Vagina (tissue), 2 donors: ENCODE data around the gene SKAP1. TPM values are rescaled to one million over a fixed set of nuclear protein-coding genes. Genes with fewer than 3 reads are reported as not detected.
"Not testable (repeated sequence)": the region's sequence is repeated elsewhere in the genome, so short reads cannot be mapped to it uniquely, and the experiment has no call there.

Experiments used
- DNase-seq, 2 donors: peaks; one replicate each; pipeline ENCODE4 v3.0.0-alpha.2; 2017; ENCODE audit errors: extremely low spot score in 2 of 2
- H3K27ac ChIP-seq: fragments of 200-600 bp; sonication (generic); one replicate; pipeline ENCODE4 v1.5.1; 2019
- H3K27me3 ChIP-seq: fragments of 200-600 bp; sonication (generic); one replicate; pipeline ENCODE4 v1.5.1; 2019
- H3K36me3 ChIP-seq, 2 donors: fragments of 200-600 bp; sonication (generic); one replicate each; pipeline ENCODE4 v1.5.1; 2017 to 2019
- H3K4me1 ChIP-seq: fragments of 200-600 bp; sonication (generic); one replicate; pipeline ENCODE4 v1.5.1; 2019
- H3K4me3 ChIP-seq, 2 donors: fragments of 200-600 bp; sonication (generic); 1 replicate in 1 of 2; 2 replicates in 1 of 2; pipeline ENCODE4 v1.5.1; 2016 to 2019
- H3K9me3 ChIP-seq: fragments of 200-600 bp; sonication (generic); one replicate; pipeline ENCODE4 v1.5.1; 2019
- CTCF ChIP-seq, 3 experiments: fragments of 450-650 bp in 2 of 3; fragments of 200-600 bp in 1 of 3; sonication (generic) in 1 of 3; IDR thresholded peaks; one replicate each; pipeline ENCODE4 v1.5.1; 2017 to 2019; ENCODE audit warnings: antibody characterized with exemption in 3 of 3, mild to moderate bottlenecking in 2 of 3, moderate library complexity in 2 of 3
- POLR2A ChIP-seq, 2 donors: fragments of 450-650 bp; IDR thresholded peaks; one replicate each; pipeline ENCODE4 v1.6.1; 2017; ENCODE audit warnings: antibody characterized with exemption in 2 of 2, mild to moderate bottlenecking in 2 of 2, moderate library complexity in 2 of 2
- POLR2AphosphoS5 ChIP-seq, 2 donors: sonication (generic); formaldehyde crosslinking; IDR thresholded peaks; one replicate each; pipeline ENCODE4 v1.9.0; 2017; ENCODE audit warnings: antibody characterized with exemption in 2 of 2, mild to moderate bottlenecking in 2 of 2, low read depth in 1 of 2; ENCODE audit not compliant: insufficient read depth in 1 of 2
- intact Hi-C: fragments of 100-400 bp; cut with DNase I; formaldehyde crosslinking; loops from one replicate; pipeline ENCODE4 v1.15.1; 2023
- total RNA-seq: library from RNA; depleted of rRNA; stranded (reverse); fragments of >200 nt; gene quantifications from one replicate; pipeline ENCODE4 v1.2.3, GENCODE V29; 2016

The SKAP1 gene
- total RNA-seq, 1 donor from 2014 or later = 5.6 TPM

- intact Hi-C loops = no loop called here
- no peak overlapping the region for H3K4me3 ChIP-seq
- H3K4me1 ChIP-seq = no peaks in the 10 kb centered on the region
- DNase-seq = no peak
- no peaks in the 10 kb centered on the region for H3K9me3 ChIP-seq
- H3K27ac ChIP-seq = no peak overlapping the region
- H3K36me3 ChIP-seq = no peaks in the 10 kb centered on the region
- no peaks in the 10 kb centered on the region for H3K27me3 ChIP-seq
- no peak for TF ChIP-seq POLR2A (IDR thresholded peaks at IDR 0.05)
- no peak for TF ChIP-seq POLR2AphosphoS5 (IDR thresholded peaks at IDR 0.05; ENCODE audit: insufficient read depth in 1 of 2, low read depth in 1 of 2)
- no peak for TF ChIP-seq CTCF (IDR thresholded peaks at IDR 0.05)
Measured at GRCh38 chr17:48253975-48254374, 176.0 kb downstream of the SKAP1 start.

GRCh38 chr17:48251950-48252349, 178.1 kb downstream of the SKAP1 start:
- H3K9me3 ChIP-seq = no peaks in the 10 kb centered on the region
- intact Hi-C loops = no loop called here
- DNase-seq = no peak
- H3K4me3 ChIP-seq = no peak overlapping the region
- no peak for TF ChIP-seq POLR2A (IDR thresholded peaks at IDR 0.05)
- H3K27me3 ChIP-seq = no peaks in the 10 kb centered on the region
- no peak overlapping the region for H3K27ac ChIP-seq
- no peaks in the 10 kb centered on the region for H3K4me1 ChIP-seq
- no peaks in the 10 kb centered on the region for H3K36me3 ChIP-seq

- Histone ChIP-seq H3K36me3 (no peaks in the 10 kb centered on the region), H3K27ac (no peak overlapping the region), H3K4me1 (no peaks in the 10 kb centered on the region), H3K27me3 (no peaks in the 10 kb centered on the region), H3K4me3 (no peak overlapping the region), H3K9me3 (no peaks in the 10 kb centered on the region)
- no peak for TF ChIP-seq POLR2A (IDR thresholded peaks at IDR 0.05)
- TF ChIP-seq POLR2AphosphoS5 (IDR thresholded peaks at IDR 0.05; ENCODE audit: insufficient read depth in 1 of 2, low read depth in 1 of 2) = no peak
- TF ChIP-seq CTCF (IDR thresholded peaks at IDR 0.05) = no peak
- intact Hi-C loops = no loop called here
- no peak for DNase-seq
Measured at GRCh38 chr17:48250949-48251348, 179.1 kb downstream of the SKAP1 start.

- DNase-seq, intact Hi-C loops, H3K27ac ChIP-seq, H3K36me3 ChIP-seq, H3K9me3 ChIP-seq, H3K4me3 ChIP-seq, H3K4me1 ChIP-seq, H3K27me3 ChIP-seq: not testable (repeated sequence)
Measured at GRCh38 chr17:48250059-48250458, 180.0 kb downstream of the SKAP1 start.

GRCh38 chr17:48247603-48248002, 182.4 kb downstream of the SKAP1 start:
- no peaks in the 10 kb centered on the region for H3K4me1 ChIP-seq
- no peak overlapping the region for H3K27ac ChIP-seq
- TF ChIP-seq POLR2AphosphoS5 (IDR thresholded peaks at IDR 0.05; ENCODE audit: insufficient read depth in 1 of 2, low read depth in 1 of 2) = no peak
- no peak for TF ChIP-seq CTCF (IDR thresholded peaks at IDR 0.05)
- no peak for TF ChIP-seq POLR2A (IDR thresholded peaks at IDR 0.05)
- H3K9me3 ChIP-seq = no peaks in the 10 kb centered on the region
- DNase-seq = no peak
- H3K4me3 ChIP-seq = no peak overlapping the region
- no peaks in the 10 kb centered on the region for H3K27me3 ChIP-seq
- no peaks in the 10 kb centered on the region for H3K36me3 ChIP-seq
- intact Hi-C loops = no loop called here

- Histone ChIP-seq H3K36me3 (no peaks in the 10 kb centered on the region), H3K27ac (no peak overlapping the region), H3K27me3 (no peaks in the 10 kb centered on the region), H3K4me1 (peaks cover 5% of the 10 kb centered on the region), H3K4me3 (no peak overlapping the region), H3K9me3 (no peaks in the 10 kb centered on the region)
- intact Hi-C loops = no loop called here
- DNase-seq = no peak
- no peak for TF ChIP-seq CTCF (IDR thresholded peaks at IDR 0.05)
- TF ChIP-seq POLR2AphosphoS5 (IDR thresholded peaks at IDR 0.05; ENCODE audit: insufficient read depth in 1 of 2, low read depth in 1 of 2) = no peak
- TF ChIP-seq POLR2A (IDR thresholded peaks at IDR 0.05) = no peak
Measured at GRCh38 chr17:48247038-48247437, 183.0 kb downstream of the SKAP1 start.
